NT2/D1 (cell line): ENCODE measurements around the gene GPR62.

Experiments
- DNase-seq: peaks from one replicate; pipeline ENCODE4 v3.0.0-alpha.2; 2011; ENCODE audit warnings: low read depth, low spot score
- H3K27me3 ChIP-seq: 2 replicates; pipeline ENCODE4 v1.6.0; 2011; ENCODE audit warnings: mild to moderate bottlenecking; ENCODE audit not compliant: insufficient read length, insufficient read depth
- H3K36me3 ChIP-seq: 2 replicates; pipeline ENCODE4 v1.6.1; 2011; ENCODE audit warnings: mild to moderate bottlenecking, low read length, mixed read lengths; ENCODE audit not compliant: insufficient read depth, insufficient read length
- H3K4me1 ChIP-seq: 2 replicates; pipeline ENCODE4 v1.5.1; 2011; ENCODE audit not compliant: insufficient read depth, insufficient read length
- H3K4me3 ChIP-seq: 2 replicates; pipeline ENCODE4 v1.5.1; 2011; ENCODE audit warnings: low read depth; ENCODE audit not compliant: insufficient read length
- H3K9ac ChIP-seq: 2 replicates; pipeline ENCODE4 v1.6.0; 2011; ENCODE audit warnings: low read depth; ENCODE audit not compliant: insufficient read length
- H3K9me3 ChIP-seq: 2 replicates; pipeline ENCODE4 v1.5.1; 2011; ENCODE audit warnings: mild to moderate bottlenecking, low read length; ENCODE audit not compliant: insufficient read depth
- SUZ12 ChIP-seq: IDR thresholded peaks from 2 replicates; pipeline ENCODE4 v1.6.1; 2011; ENCODE audit not compliant: insufficient read length, insufficient read depth; ENCODE audit errors: extremely low read depth
- YY1 ChIP-seq: IDR thresholded peaks from 2 replicates; pipeline ENCODE4 v1.6.1; 2011; ENCODE audit not compliant: insufficient read length, insufficient read depth
- ZNF274 ChIP-seq: IDR thresholded peaks from 2 replicates; pipeline ENCODE4 v1.6.1; 2011; ENCODE audit warnings: mild to moderate bottlenecking, low read depth, low read length

GPR62 gene

DNA sequence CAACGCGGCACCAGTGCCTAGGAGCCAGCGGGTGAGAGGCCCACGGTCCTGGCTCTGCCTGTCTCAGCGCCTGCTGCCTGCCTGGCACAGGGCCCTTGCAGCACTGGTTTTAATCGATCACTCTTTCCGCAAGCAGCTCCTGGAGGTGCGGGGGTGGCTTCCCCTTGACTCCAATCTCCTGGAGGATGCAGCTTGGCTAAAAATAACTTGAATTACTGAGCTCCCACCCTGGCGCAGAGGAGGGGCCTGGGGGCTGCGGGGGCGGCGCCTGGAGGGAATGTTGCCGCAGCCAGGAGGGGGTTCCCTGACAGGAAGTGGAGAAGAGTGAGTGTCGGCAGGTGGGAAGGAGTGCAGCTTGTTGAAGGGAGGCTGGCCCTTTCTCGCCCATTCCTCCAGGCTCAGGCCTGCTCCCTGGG lies 50.4 kb downstream of the GPR62 start:
- H3K4me3 ChIP-seq, result peak overlapping the region; percentile 8

DNA sequence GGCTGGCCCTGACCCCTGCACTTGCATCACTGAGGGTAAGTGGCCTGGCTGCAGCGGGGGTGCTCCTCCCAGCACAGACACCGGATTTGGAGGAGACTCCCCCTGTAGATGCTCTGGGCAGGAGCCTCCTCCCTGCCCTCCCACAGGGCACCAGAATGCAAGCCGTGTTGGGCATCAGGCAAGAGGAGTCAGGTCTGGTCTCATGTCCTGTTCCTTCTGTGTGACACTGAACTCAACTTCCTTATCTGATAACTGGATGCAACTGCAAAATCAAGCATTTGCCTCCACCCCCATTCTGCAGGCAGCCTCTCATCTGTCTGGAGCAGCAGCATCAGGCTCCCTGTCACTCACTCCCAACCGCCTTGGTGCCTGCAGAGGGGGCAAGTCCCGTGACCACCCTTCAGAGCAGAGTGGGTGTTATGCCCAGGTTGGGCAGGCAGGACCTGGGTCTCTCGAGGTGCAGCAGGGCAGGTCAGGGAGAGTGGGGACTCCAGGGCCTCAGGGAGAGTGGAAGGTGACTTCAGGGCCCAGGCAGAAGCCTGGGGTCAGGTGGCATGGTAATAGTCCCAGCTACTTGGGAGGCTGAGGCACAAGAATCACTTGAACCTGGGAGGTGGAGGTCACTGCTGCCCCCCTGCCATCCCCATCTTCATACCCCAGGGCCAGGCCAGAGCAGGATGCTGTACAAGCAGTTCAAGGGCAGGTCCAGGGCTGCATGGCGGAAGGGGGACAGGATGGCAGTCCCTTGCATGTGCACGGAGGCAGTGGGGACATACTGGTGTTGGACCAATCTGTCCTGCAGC lies 51.0 kb downstream of the GPR62 start:
- Histone ChIP-seq H3K9ac (peak overlapping the region; percentile 59), H3K36me3 (no peaks in the 10 kb centered on the region), H3K4me1 (peaks cover 31% of the 10 kb centered on the region), H3K4me3 (no peak overlapping the region), H3K9me3 (no peaks in the 10 kb centered on the region), H3K27me3 (peaks cover 18% of the 10 kb centered on the region)
- DNase-seq, result no peak
- TF ChIP-seq ZNF274, result no peak
- TF ChIP-seq YY1, result no peak
- no peak for TF ChIP-seq SUZ12

More for the DNA sequence above, 50.4 kb downstream of the GPR62 start:
- H3K9me3 ChIP-seq, result no peaks in the 10 kb centered on the region
- no peak for TF ChIP-seq ZNF274
- TF ChIP-seq YY1, result no peak
- no peak for TF ChIP-seq SUZ12
- no peaks in the 10 kb centered on the region for H3K36me3 ChIP-seq
- peaks cover 18% of the 10 kb centered on the region for H3K27me3 ChIP-seq
- H3K4me1 ChIP-seq, result peaks cover 31% of the 10 kb centered on the region
- peak; percentile 59 for DNase-seq
- peak overlapping the region; percentile 59 for H3K9ac ChIP-seq

DNA sequence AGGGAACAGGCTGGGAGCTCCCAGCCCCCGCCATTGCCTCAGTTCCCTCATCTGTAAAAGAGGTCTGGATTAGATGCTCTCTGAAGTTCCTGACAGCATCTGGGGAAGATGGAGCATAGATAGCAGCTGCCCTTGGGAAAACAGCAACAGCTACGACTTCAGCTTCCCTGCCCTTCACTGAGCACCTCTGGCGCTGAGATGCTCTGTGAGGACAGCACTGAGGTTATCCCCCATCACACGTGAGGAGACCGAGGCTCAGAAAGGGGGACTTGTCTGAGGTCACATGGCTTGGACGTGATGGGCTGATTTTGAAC lies 51.6 kb downstream of the GPR62 start:
- no peaks in the 10 kb centered on the region for H3K36me3 ChIP-seq
- DNase-seq, result no peak
- H3K9ac ChIP-seq, result peak overlapping the region; percentile 59
- peaks cover 17% of the 10 kb centered on the region for H3K27me3 ChIP-seq
- TF ChIP-seq ZNF274, result no peak
- no peak for TF ChIP-seq YY1
- TF ChIP-seq SUZ12, result no peak
- no peak overlapping the region for H3K4me3 ChIP-seq
- no peaks in the 10 kb centered on the region for H3K9me3 ChIP-seq
- H3K4me1 ChIP-seq, result peaks cover 29% of the 10 kb centered on the region
